MM.1S (cell line): Measurements from ENCODE around the gene FBN3.

ENCODE experiments used
- DNase-seq: peaks from one replicate; pipeline ENCODE4 v3.0.0-alpha.2; 2015
- H2AFZ ChIP-seq: fragments of 300-600 bp; sonication (generic); 2 replicates; pipeline ENCODE4 v1.6.0; 2016; ENCODE audit warnings: antibody characterized with exemption, low read length
- H3F3A ChIP-seq: fragments of 300-600 bp; sonication (generic); 2 replicates; pipeline ENCODE4 v1.6.1; 2016; ENCODE audit warnings: mild to moderate bottlenecking, antibody characterized with exemption, low read length, moderate library complexity, mixed read lengths; ENCODE audit not compliant: insufficient read depth
- H3K27ac ChIP-seq: fragments of 300-600 bp; sonication (generic); 2 replicates; pipeline ENCODE4 v1.5.1; 2016; ENCODE audit warnings: mild to moderate bottlenecking, low read length
- H3K27me3 ChIP-seq: fragments of 300-600 bp; sonication (generic); replicated peaks from 2 replicates; pipeline ENCODE4 v1.6.0; 2016; ENCODE audit warnings: low read length; ENCODE audit not compliant: insufficient read depth
- H3K36me3 ChIP-seq: fragments of 300-600 bp; sonication (generic); replicated peaks from 2 replicates; pipeline ENCODE4 v1.6.1; 2016; ENCODE audit warnings: mild to moderate bottlenecking, low read length, mixed read lengths; ENCODE audit not compliant: insufficient read depth
- H3K4me1 ChIP-seq: fragments of 300-600 bp; sonication (generic); 2 replicates; pipeline ENCODE4 v1.6.1; 2016; ENCODE audit warnings: low read length, mixed read lengths
- H3K4me2 ChIP-seq: fragments of 300-600 bp; sonication (generic); 2 replicates; pipeline ENCODE4 v1.6.0; 2016; ENCODE audit warnings: low read depth, low read length
- H3K4me3 ChIP-seq: fragments of 300-600 bp; sonication (generic); 2 replicates; pipeline ENCODE4 v1.5.1; 2016; ENCODE audit warnings: low read length, mixed read lengths
- H3K79me2 ChIP-seq: fragments of 300-600 bp; sonication (generic); 2 replicates; pipeline ENCODE4 v1.6.1; 2016; ENCODE audit warnings: mixed run types, low read length, mixed read lengths
- H3K9ac ChIP-seq: fragments of 300-600 bp; sonication (generic); 2 replicates; pipeline ENCODE4 v1.6.1; 2016; ENCODE audit warnings: low read length, mixed read lengths
- H3K9me2 ChIP-seq: fragments of 300-600 bp; sonication (generic); replicated peaks from 2 replicates; pipeline ENCODE4 v1.6.1; 2016; ENCODE audit warnings: mild to moderate bottlenecking, low read length, mixed read lengths; ENCODE audit not compliant: insufficient read depth
- H3K9me3 ChIP-seq: fragments of 300-600 bp; sonication (generic); replicated peaks from 2 replicates; pipeline ENCODE4 v1.6.1; 2016; ENCODE audit warnings: mild to moderate bottlenecking, low read length, mixed read lengths; ENCODE audit not compliant: insufficient read depth
- H4K20me1 ChIP-seq: fragments of 300-600 bp; sonication (generic); 2 replicates; pipeline ENCODE4 v1.6.1; 2016; ENCODE audit warnings: mild to moderate bottlenecking, low read length, moderate library complexity, mixed read lengths; ENCODE audit not compliant: insufficient read depth
- CTCF ChIP-seq: fragments of 300-600 bp; sonication (generic); IDR thresholded peaks from 2 replicates; pipeline ENCODE4 v1.5.1; 2016; ENCODE audit warnings: antibody characterized with exemption, low read length, mixed read lengths
- EZH2 ChIP-seq: fragments of 300-600 bp; sonication (generic); optimal IDR thresholded peaks from 2 replicates; pipeline ENCODE3; 2017; ENCODE audit warnings: low read depth, mild to moderate bottlenecking, antibody characterized with exemption, low read length, mixed read lengths
- EZH2phosphoT487 ChIP-seq: fragments of 300-600 bp; sonication (generic); IDR thresholded peaks from 2 replicates; pipeline ENCODE4 v1.6.1; 2018; ENCODE audit warnings: antibody characterized with exemption, low read length

FBN3 gene

DNA sequence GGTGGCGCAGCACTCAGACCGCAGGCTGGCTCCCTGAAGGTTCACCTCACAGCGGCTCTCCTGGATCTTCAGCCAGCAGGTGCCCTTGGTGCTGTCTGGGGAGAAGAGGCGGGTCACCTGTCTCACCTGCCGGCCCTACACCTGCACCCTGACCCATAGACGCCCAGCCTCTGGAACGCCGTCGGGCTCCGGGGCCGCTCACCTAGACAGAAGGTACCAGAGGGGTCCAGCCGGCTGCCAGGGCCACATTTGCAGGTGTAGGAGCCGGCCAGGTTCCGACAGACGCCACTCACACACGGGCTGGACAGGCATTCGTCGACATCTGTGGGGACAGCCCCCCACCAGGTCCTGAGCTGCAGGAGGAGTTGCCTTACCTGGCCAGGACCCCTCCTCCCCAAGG, 22.9 kb downstream of the FBN3 start:
- TF ChIP-seq EZH2phosphoT487 (no peak), CTCF (no peak), EZH2 (no peak)
- Histone ChIP-seq H3K9ac (no peak overlapping the region), H3K9me2 (no peaks in the 10 kb centered on the region), H3K4me2 (no peak overlapping the region), H3K4me1 (no peaks in the 10 kb centered on the region), H3K27me3 (peaks cover 83% of the 10 kb centered on the region), H3F3A (no peaks in the 10 kb centered on the region), H4K20me1 (no peaks in the 10 kb centered on the region), H3K36me3 (no peaks in the 10 kb centered on the region), H2AFZ (no peak overlapping the region), H3K4me3 (no peak overlapping the region), H3K27ac (no peak overlapping the region), H3K9me3 (no peaks in the 10 kb centered on the region), H3K79me2 (no peaks in the 10 kb centered on the region)
- no peak for DNase-seq

DNA sequence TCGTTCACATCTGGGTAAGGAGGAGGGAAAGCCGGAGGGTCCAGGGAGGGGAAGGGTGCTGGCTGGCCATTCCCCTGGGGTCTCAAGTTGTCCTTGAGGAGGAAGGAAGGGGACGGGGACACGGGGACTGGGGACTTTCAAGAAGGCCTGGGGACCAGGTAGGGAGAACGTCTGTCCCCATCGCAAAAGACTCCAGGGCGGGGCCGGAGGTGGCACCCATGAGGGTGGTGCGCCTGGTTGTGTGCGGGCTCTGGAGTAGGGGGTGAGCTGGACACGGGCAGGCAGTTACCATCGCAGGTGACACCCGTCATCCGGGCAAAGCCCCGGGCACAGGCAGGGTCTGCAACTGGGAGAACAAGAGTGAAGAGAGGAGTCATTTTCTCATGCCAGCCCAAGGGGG, 23.4 kb downstream of the FBN3 start:
- no peak for DNase-seq
- Histone ChIP-seq H3K4me3 (no peak overlapping the region), H3K4me1 (no peaks in the 10 kb centered on the region), H3K9me3 (no peaks in the 10 kb centered on the region), H3K27ac (no peak overlapping the region), H3K27me3 (peaks cover 82% of the 10 kb centered on the region), H4K20me1 (no peaks in the 10 kb centered on the region), H2AFZ (no peak overlapping the region), H3K9ac (no peak overlapping the region), H3F3A (no peaks in the 10 kb centered on the region), H3K9me2 (no peaks in the 10 kb centered on the region), H3K4me2 (no peak overlapping the region), H3K36me3 (no peaks in the 10 kb centered on the region), H3K79me2 (no peaks in the 10 kb centered on the region)
- TF ChIP-seq EZH2 (no peak), EZH2phosphoT487 (no peak), CTCF (no peak)

DNA sequence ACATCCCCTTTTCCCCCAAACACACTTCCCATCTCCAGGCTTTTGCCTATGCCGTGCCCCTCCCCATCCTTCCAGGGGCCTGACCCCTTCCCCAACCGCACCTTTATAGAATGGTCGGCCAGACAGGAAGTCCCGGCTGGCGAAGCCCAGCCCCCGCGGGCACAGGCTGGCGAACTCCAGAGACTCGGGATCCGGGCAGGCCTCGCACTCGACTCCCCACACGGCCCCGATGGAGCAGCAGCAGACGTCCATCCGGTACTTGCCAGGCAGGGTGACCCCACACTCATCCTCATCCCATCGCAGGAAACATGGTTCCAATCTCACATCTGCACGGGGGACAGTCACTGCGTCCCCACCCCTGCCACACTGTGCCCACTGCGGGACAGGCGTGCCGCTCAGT, 25.7 kb downstream of the FBN3 start:
- DNase-seq, result no peak
- no peak for TF ChIP-seq EZH2phosphoT487
- no peak for TF ChIP-seq EZH2
- no peak for TF ChIP-seq CTCF
- no peaks in the 10 kb centered on the region for H3K9me2 ChIP-seq
- H3K4me1 ChIP-seq, result no peaks in the 10 kb centered on the region
- no peaks in the 10 kb centered on the region for H3K9me3 ChIP-seq
- peaks cover 87% of the 10 kb centered on the region for H3K27me3 ChIP-seq
- H3F3A ChIP-seq, result no peaks in the 10 kb centered on the region
- no peak overlapping the region for H3K27ac ChIP-seq
- no peaks in the 10 kb centered on the region for H4K20me1 ChIP-seq
- no peak overlapping the region for H3K4me2 ChIP-seq
- no peak overlapping the region for H2AFZ ChIP-seq
- H3K4me3 ChIP-seq, result no peak overlapping the region
- no peaks in the 10 kb centered on the region for H3K36me3 ChIP-seq
- H3K79me2 ChIP-seq, result no peaks in the 10 kb centered on the region
- no peak overlapping the region for H3K9ac ChIP-seq
